HepG2 (cell line): ENCODE measurements around the gene DOLK. TPM values are rescaled to one million over a fixed set of nuclear protein-coding genes. Genes with fewer than 3 reads are reported as not detected.

Experiments used
- ETV6 ChIP-seq: sonication (generic); formaldehyde crosslinking; conservative IDR thresholded peaks from 2 replicates; pipeline ENCODE4 v1.4.0; 2020; ENCODE audit warnings: missing genetic modification reagents
- FOXC1 ChIP-seq: sonication (generic); formaldehyde crosslinking; IDR thresholded peaks from 2 replicates; pipeline ENCODE4 v1.8.0; 2022; ENCODE audit warnings: mild to moderate bottlenecking, missing genetic modification reagents, borderline replicate concordance
- FOXO4 ChIP-seq: sonication (generic); formaldehyde crosslinking; conservative IDR thresholded peaks from 2 replicates; pipeline ENCODE4 v1.8.1; 2023; ENCODE audit warnings: missing genetic modification reagents
- IRF2 ChIP-seq: IDR thresholded peaks from 2 replicates; pipeline ENCODE4 v1.6.1; 2018; ENCODE audit warnings: missing genetic modification reagents, missing compliant biosample characterization
- KDM5A ChIP-seq: fragments of 200-600 bp; sonication (generic); IDR thresholded peaks from 2 replicates; pipeline ENCODE4 v1.7.0; 2018; ENCODE audit warnings: antibody characterized with exemption, mild to moderate bottlenecking, low read length, borderline replicate concordance
- KLF13 ChIP-seq: sonication (generic); formaldehyde crosslinking; IDR thresholded peaks from 2 replicates; pipeline ENCODE4 v1.4.0; 2020; ENCODE audit warnings: mild to moderate bottlenecking, missing genetic modification reagents
- MTF2 ChIP-seq: sonication (generic); formaldehyde crosslinking; IDR thresholded peaks from 2 replicates; pipeline ENCODE4 v1.5.0; 2020; ENCODE audit warnings: missing genetic modification reagents, borderline replicate concordance
- NCOA1 ChIP-seq: sonication (generic); formaldehyde crosslinking; IDR thresholded peaks from 2 replicates; pipeline ENCODE4 v1.9.0; 2021; ENCODE audit warnings: missing genetic modification reagents
- NR1H2 ChIP-seq: sonication (generic); formaldehyde crosslinking; IDR thresholded peaks from 2 replicates; pipeline ENCODE4 v1.8.1; 2022; ENCODE audit warnings: low read depth, missing genetic modification reagents, borderline replicate concordance
- PREB ChIP-seq: sonication (generic); formaldehyde crosslinking; IDR thresholded peaks from 2 replicates; pipeline ENCODE4 v1.4.0; 2020; ENCODE audit warnings: missing genetic modification reagents
- PTBP1 ChIP-seq: fragments of 200-400 bp; formaldehyde crosslinking; IDR thresholded peaks from 2 replicates; pipeline ENCODE4 v1.6.1; 2018; ENCODE audit warnings: low read length, low read depth; ENCODE audit not compliant: poor library complexity, severe bottlenecking
- RFX5 ChIP-seq: IDR thresholded peaks from 2 replicates; pipeline ENCODE4 v1.6.1; 2011; ENCODE audit warnings: low read depth, low read length, improper control_type of control experiment
- SIN3B ChIP-seq: fragments of 150-350 bp; IDR thresholded peaks from 2 replicates; pipeline ENCODE4 v1.6.1; 2014; ENCODE audit warnings: low read length
- U2AF1 ChIP-seq: fragments of 200-400 bp; formaldehyde crosslinking; optimal IDR thresholded peaks from 2 replicates; pipeline ENCODE3; 2017; ENCODE audit warnings: mild to moderate bottlenecking, low read depth, low read length
- ZFP41 ChIP-seq: sonication (generic); formaldehyde crosslinking; IDR thresholded peaks from 2 replicates; pipeline ENCODE4 v1.4.0; 2020; ENCODE audit warnings: mild to moderate bottlenecking, missing genetic modification reagents, borderline replicate concordance
- ZFP91 ChIP-seq: sonication (generic); formaldehyde crosslinking; IDR thresholded peaks from 2 replicates; pipeline ENCODE4 v1.9.0; 2022; ENCODE audit warnings: missing genetic modification reagents, mild to moderate bottlenecking, borderline replicate concordance
- ZFY ChIP-seq: sonication (generic); formaldehyde crosslinking; IDR thresholded peaks from 2 replicates; pipeline ENCODE4 v1.4.0; 2020; ENCODE audit warnings: missing genetic modification reagents
- ZNF10 ChIP-seq: sonication (generic); formaldehyde crosslinking; IDR thresholded peaks from 2 replicates; pipeline ENCODE4 v1.4.0; 2020; ENCODE audit warnings: mild to moderate bottlenecking, low read depth, missing genetic modification reagents, borderline replicate concordance
- ZNF136 ChIP-seq: sonication (generic); formaldehyde crosslinking; IDR thresholded peaks from 2 replicates; pipeline ENCODE4 v1.8.1; 2022; ENCODE audit warnings: low read depth, mild to moderate bottlenecking, moderate library complexity, missing genetic modification reagents
- ZNF232 ChIP-seq: sonication (generic); formaldehyde crosslinking; IDR thresholded peaks from 2 replicates; pipeline ENCODE4 v1.4.0; 2020; ENCODE audit warnings: missing genetic modification reagents, borderline replicate concordance
- ZNF30 ChIP-seq: sonication (generic); formaldehyde crosslinking; IDR thresholded peaks from 2 replicates; pipeline ENCODE4 v1.5.0; 2020; ENCODE audit warnings: mild to moderate bottlenecking, missing genetic modification reagents
- ZNF672 ChIP-seq: sonication (generic); formaldehyde crosslinking; IDR thresholded peaks from 2 replicates; pipeline ENCODE4 v1.8.1; 2022; ENCODE audit warnings: missing genetic modification reagents
- ZNF772 ChIP-seq: sonication (generic); formaldehyde crosslinking; IDR thresholded peaks from 2 replicates; pipeline ENCODE4 v1.5.0; 2020; ENCODE audit warnings: mild to moderate bottlenecking, missing genetic modification reagents
- polyA plus RNA-seq, 8 experiments: library from polyadenylated mRNA; depleted of rRNA in 3 of 8; stranded (reverse) in 7 of 8; unstranded in 1 of 8; fragments of >200 nt; fragmentation: Illumina TruSeq in 4 of 8; extraction: Trizol in 4 of 8; gene quantifications; 2 replicates each; pipeline versions ENCODE4 v1.2.1 to v1.2.3, GENCODE V29; 2011 to 2016; ENCODE audit warnings: low read depth in 4 of 8, missing spikeins in 1 of 8, mixed read lengths in 1 of 8; ENCODE audit not compliant: insufficient read depth in 1 of 8
- total RNA-seq, 5 experiments: library from RNA; depleted of rRNA; stranded (reverse); fragments of >200 nt; fragmentation: Illumina TruSeq; extraction: Trizol; gene quantifications; 2 replicates each; pipeline ENCODE4 v1.2.3, GENCODE V29; 2016; ENCODE audit warnings: low read depth in 1 of 5
- TF ChIP-seq, protein P1 (sequence below): sonication (generic); formaldehyde crosslinking; IDR thresholded peaks from 2 replicates; pipeline ENCODE4 v1.4.0; 2020; ENCODE audit warnings: mild to moderate bottlenecking, low read depth, missing genetic modification reagents
- TF ChIP-seq, protein P2 (sequence below): sonication (generic); formaldehyde crosslinking; IDR thresholded peaks from 2 replicates; pipeline ENCODE4 v1.5.0; 2020; ENCODE audit warnings: mild to moderate bottlenecking, low read depth, missing genetic modification reagents, borderline replicate concordance
- TF ChIP-seq, protein P3 (sequence below): sonication (generic); formaldehyde crosslinking; IDR thresholded peaks from 2 replicates; pipeline ENCODE4 v1.4.0; 2020; ENCODE audit warnings: missing genetic modification reagents

Gene DOLK
- total and polyA plus RNA-seq, 2 of the 13 experiments (the other 11 are each of a cell fraction or from before 2014, with no cell fraction given) = 15.4 to 18.7 TPM

- peak; percentile 93 for TF ChIP-seq ZFY (CRISPR knock-in tag)
- no peak for TF ChIP-seq NR1H2 (CRISPR knock-in tag)
- TF ChIP-seq ZNF10 = no peak
- 0 out of 2 replicates have a peak, but pooled peaks have one; percentile 91 for TF ChIP-seq FOXO4
- TF ChIP-seq MTF2 (CRISPR knock-in tag) = no peak
- no peak for TF ChIP-seq ETV6
- TF ChIP-seq RFX5 = no peak
- no peak for TF ChIP-seq ZNF772 (CRISPR knock-in tag)
- TF ChIP-seq ZFP91 (CRISPR knock-in tag) = no peak
- TF ChIP-seq, protein P1, sequence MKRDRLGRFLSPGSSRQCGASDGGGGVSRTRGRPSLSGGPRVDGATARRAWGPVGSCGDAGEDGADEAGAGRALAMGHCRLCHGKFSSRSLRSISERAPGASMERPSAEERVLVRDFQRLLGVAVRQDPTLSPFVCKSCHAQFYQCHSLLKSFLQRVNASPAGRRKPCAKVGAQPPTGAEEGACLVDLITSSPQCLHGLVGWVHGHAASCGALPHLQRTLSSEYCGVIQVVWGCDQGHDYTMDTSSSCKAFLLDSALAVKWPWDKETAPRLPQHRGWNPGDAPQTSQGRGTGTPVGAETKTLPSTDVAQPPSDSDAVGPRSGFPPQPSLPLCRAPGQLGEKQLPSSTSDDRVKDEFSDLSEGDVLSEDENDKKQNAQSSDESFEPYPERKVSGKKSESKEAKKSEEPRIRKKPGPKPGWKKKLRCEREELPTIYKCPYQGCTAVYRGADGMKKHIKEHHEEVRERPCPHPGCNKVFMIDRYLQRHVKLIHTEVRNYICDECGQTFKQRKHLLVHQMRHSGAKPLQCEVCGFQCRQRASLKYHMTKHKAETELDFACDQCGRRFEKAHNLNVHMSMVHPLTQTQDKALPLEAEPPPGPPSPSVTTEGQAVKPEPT (CRISPR knock-in tag) = 0 out of 2 replicates have a peak, but pooled peaks have one; percentile 3
- TF ChIP-seq, protein P2, sequence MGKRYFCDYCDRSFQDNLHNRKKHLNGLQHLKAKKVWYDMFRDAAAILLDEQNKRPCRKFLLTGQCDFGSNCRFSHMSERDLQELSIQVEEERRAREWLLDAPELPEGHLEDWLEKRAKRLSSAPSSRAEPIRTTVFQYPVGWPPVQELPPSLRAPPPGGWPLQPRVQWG (CRISPR knock-in tag) = no peak
- peak; percentile 81; the same call in 1 of the 2 replicates for TF ChIP-seq FOXC1
- no peak for TF ChIP-seq PREB (CRISPR knock-in tag)
- no peak for TF ChIP-seq U2AF1
- TF ChIP-seq ZNF136 = no peak
- TF ChIP-seq SIN3B = no peak
- no peak for TF ChIP-seq KLF13 (CRISPR knock-in tag)
- TF ChIP-seq IRF2 = no peak
- no peak for TF ChIP-seq ZNF672 (CRISPR knock-in tag)
- no peak for TF ChIP-seq ZFP41 (CRISPR knock-in tag)
- no peak for TF ChIP-seq PTBP1
- 0 out of 2 replicates have a peak, but pooled peaks have one; percentile 73 for TF ChIP-seq ZNF30
- peak; percentile 73; the same call in 1 of the 2 replicates for TF ChIP-seq NCOA1 (CRISPR knock-in tag)
- no peak for TF ChIP-seq ZNF232
- no peak for TF ChIP-seq KDM5A
- TF ChIP-seq, protein P3, sequence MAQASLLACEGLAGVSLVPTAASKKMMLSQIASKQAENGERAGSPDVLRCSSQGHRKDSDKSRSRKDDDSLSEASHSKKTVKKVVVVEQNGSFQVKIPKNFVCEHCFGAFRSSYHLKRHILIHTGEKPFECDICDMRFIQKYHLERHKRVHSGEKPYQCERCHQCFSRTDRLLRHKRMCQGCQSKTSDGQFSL (CRISPR knock-in tag) = peak; percentile 54; the same call in 1 of the 2 replicates
Measured at GRCh38 chr9:128947277-128947526, 201 bp downstream of the DOLK start (continued).
